Central memory CD8-positive, alpha-beta T cell (primary cell): ENCODE data around the gene UBE2D2.

Experiments used
- ATAC-seq: fragments of 150-1000 bp; cut with Tn5 transposase; replicated peaks from 2 replicates; pipeline ENCODE4 v1.10.0; 2022; ENCODE audit warnings: mild to moderate bottlenecking, moderate FRiP score, moderate number of reproducible peaks; ENCODE audit not compliant: poor library complexity, severe bottlenecking; ENCODE audit errors: extremely low read depth
- DNase-seq, 2 donors: peaks; one replicate each; pipeline ENCODE4 v3.0.0; 2021; ENCODE audit warnings: low spot score in 2 of 2
- H3K27ac Mint-ChIP-seq: one replicate; pipeline ENCODE4 v1.8.0; 2022; ENCODE audit warnings: low read depth, mild to moderate bottlenecking, moderate library complexity, mixed read lengths
- H3K27me3 Mint-ChIP-seq: one replicate; pipeline ENCODE4 v1.8.0; 2022; ENCODE audit warnings: mixed read lengths
- H3K36me3 Mint-ChIP-seq: one replicate; pipeline ENCODE4 v1.8.0; 2022; ENCODE audit warnings: mild to moderate bottlenecking, moderate library complexity, mixed read lengths; ENCODE audit not compliant: insufficient read depth
- H3K4me1 Mint-ChIP-seq: one replicate; pipeline ENCODE4 v1.8.0; 2022; ENCODE audit warnings: mixed read lengths
- H3K4me3 Mint-ChIP-seq: one replicate; pipeline ENCODE4 v1.8.0; 2022; ENCODE audit warnings: mild to moderate bottlenecking, moderate library complexity, mixed read lengths
- H3K9me3 Mint-ChIP-seq: one replicate; pipeline ENCODE4 v1.8.0; 2022; ENCODE audit warnings: mixed read lengths

UBE2D2 gene

GRCh38 chr5:139650031-139650688 lies 89.0 kb downstream of the UBE2D2 start:
- H3K27me3 Mint-ChIP-seq = peaks cover 20% of the 10 kb centered on the region
- H3K4me1 Mint-ChIP-seq = peaks cover 42% of the 10 kb centered on the region
- H3K4me3 Mint-ChIP-seq = peak overlapping the region; percentile 91
- H3K9me3 Mint-ChIP-seq = no peaks in the 10 kb centered on the region
- H3K27ac Mint-ChIP-seq = peak overlapping the region; percentile 30
- no peak for DNase-seq
- no peak for ATAC-seq
- peaks cover 12% of the 10 kb centered on the region for H3K36me3 Mint-ChIP-seq

- Mint-ChIP-seq H3K27me3 (peaks cover 20% of the 10 kb centered on the region), H3K9me3 (no peaks in the 10 kb centered on the region), H3K4me1 (peaks cover 40% of the 10 kb centered on the region), H3K4me3 (peak overlapping the region; percentile 91), H3K27ac (no peak overlapping the region), H3K36me3 (peaks cover 12% of the 10 kb centered on the region)
- ATAC-seq (no peak), DNase-seq (no peak)
These were observed 89.5 kb downstream of the UBE2D2 start for GRCh38 chr5:139650689-139651042.

GRCh38 chr5:139651043-139651834 lies 90.1 kb downstream of the UBE2D2 start:
- H3K9me3 Mint-ChIP-seq = no peaks in the 10 kb centered on the region
- H3K36me3 Mint-ChIP-seq = peaks cover 12% of the 10 kb centered on the region
- H3K27me3 Mint-ChIP-seq = peaks cover 20% of the 10 kb centered on the region
- peaks cover 40% of the 10 kb centered on the region for H3K4me1 Mint-ChIP-seq
- peak overlapping the region; percentile 91 for H3K4me3 Mint-ChIP-seq
- DNase-seq (no peak), ATAC-seq (no peak)
- H3K27ac Mint-ChIP-seq = peak overlapping the region; percentile 47

GRCh38 chr5:139651853-139652787 lies 91.0 kb downstream of the UBE2D2 start:
- Mint-ChIP-seq H3K27me3 (peaks cover 20% of the 10 kb centered on the region), H3K4me3 (peak overlapping the region; percentile 91), H3K36me3 (peaks cover 12% of the 10 kb centered on the region), H3K27ac (peak overlapping the region; percentile 47), H3K4me1 (peaks cover 42% of the 10 kb centered on the region), H3K9me3 (no peaks in the 10 kb centered on the region)
- ATAC-seq = peak; percentile 47
- DNase-seq = peak in 1 of 2 donors; percentile 53

GRCh38 chr5:139652788-139653241 lies 91.7 kb downstream of the UBE2D2 start:
- H3K36me3 Mint-ChIP-seq = peaks cover 12% of the 10 kb centered on the region
- H3K4me1 Mint-ChIP-seq = peaks cover 49% of the 10 kb centered on the region
- H3K27ac Mint-ChIP-seq = peak overlapping the region; percentile 47
- H3K27me3 Mint-ChIP-seq = peaks cover 20% of the 10 kb centered on the region
- H3K4me3 Mint-ChIP-seq = peak overlapping the region; percentile 91
- H3K9me3 Mint-ChIP-seq = no peaks in the 10 kb centered on the region
- peak; percentile 28 for ATAC-seq
- no peak for DNase-seq

- Mint-ChIP-seq H3K27me3 (peaks cover 20% of the 10 kb centered on the region), H3K4me3 (peak overlapping the region; percentile 8)
These were observed 92.5 kb downstream of the UBE2D2 start for GRCh38 chr5:139653616-139654015.

GRCh38 chr5:139654464-139654863 lies 93.3 kb downstream of the UBE2D2 start:
- Mint-ChIP-seq H3K4me3 (no peak overlapping the region), H3K27ac (no peak overlapping the region), H3K36me3 (peaks cover 12% of the 10 kb centered on the region), H3K27me3 (peaks cover 18% of the 10 kb centered on the region), H3K9me3 (no peaks in the 10 kb centered on the region), H3K4me1 (peaks cover 54% of the 10 kb centered on the region)
- ATAC-seq (no peak), DNase-seq (no peak)

More at GRCh38 chr5:139653616-139654015, 92.5 kb downstream of the UBE2D2 start:
- ATAC-seq (no peak), DNase-seq (no peak)
- Mint-ChIP-seq H3K27ac (no peak overlapping the region), H3K9me3 (no peaks in the 10 kb centered on the region), H3K4me1 (peaks cover 55% of the 10 kb centered on the region), H3K36me3 (peaks cover 12% of the 10 kb centered on the region)

- H3K4me1 Mint-ChIP-seq = peaks cover 49% of the 10 kb centered on the region
- ATAC-seq = no peak
These were observed 93.8 kb downstream of the UBE2D2 start for GRCh38 chr5:139654871-139655491.

GRCh38 chr5:139655727-139656271 lies 94.7 kb downstream of the UBE2D2 start:
- Mint-ChIP-seq H3K36me3 (peaks cover 7% of the 10 kb centered on the region), H3K4me3 (no peak overlapping the region), H3K27me3 (peaks cover 10% of the 10 kb centered on the region), H3K27ac (no peak overlapping the region), H3K4me1 (peaks cover 49% of the 10 kb centered on the region), H3K9me3 (no peaks in the 10 kb centered on the region)
- DNase-seq (no peak), ATAC-seq (no peak)

More at GRCh38 chr5:139654871-139655491, 93.8 kb downstream of the UBE2D2 start:
- Mint-ChIP-seq H3K27ac (no peak overlapping the region), H3K36me3 (peaks cover 7% of the 10 kb centered on the region), H3K27me3 (peaks cover 13% of the 10 kb centered on the region), H3K9me3 (no peaks in the 10 kb centered on the region), H3K4me3 (no peak overlapping the region)
- DNase-seq = no peak

GRCh38 chr5:139657363-139658321 lies 96.5 kb downstream of the UBE2D2 start:
- Mint-ChIP-seq H3K9me3 (no peaks in the 10 kb centered on the region), H3K36me3 (peaks cover 2% of the 10 kb centered on the region), H3K4me1 (peaks cover 42% of the 10 kb centered on the region), H3K4me3 (peak overlapping the region; percentile 29), H3K27me3 (no peaks in the 10 kb centered on the region), H3K27ac (peak overlapping the region; percentile 48)
- peak; percentile 11 for ATAC-seq
- no peak for DNase-seq

GRCh38 chr5:139658501-139658927 lies 97.4 kb downstream of the UBE2D2 start:
- Mint-ChIP-seq H3K4me1 (peaks cover 40% of the 10 kb centered on the region), H3K36me3 (no peaks in the 10 kb centered on the region), H3K4me3 (peak overlapping the region; percentile 20), H3K9me3 (no peaks in the 10 kb centered on the region), H3K27ac (no peak overlapping the region), H3K27me3 (no peaks in the 10 kb centered on the region)
- no peak for ATAC-seq
- no peak for DNase-seq
